Gastroesophageal sphincter (tissue), 4 donors: Measurements from ENCODE around the gene CTBP1. TPM values are rescaled to one million over a fixed set of nuclear protein-coding genes. Genes with fewer than 3 reads are reported as not detected.

Experiments
- ATAC-seq: fragments of 150-250 bp; one replicate; pipeline ENCODE4 v1.9.1; 2016; ENCODE audit warnings: mild to moderate bottlenecking, moderate library complexity
- H3K27ac ChIP-seq, 4 donors: fragments of 200-600 bp; sonication (generic) in 3 of 4; 1 replicate in 3 of 4; 2 replicates in 1 of 4; pipeline ENCODE4 v1.5.1; 2016 to 2019
- H3K27me3 ChIP-seq: fragments of 200-600 bp; sonication (generic); one replicate; pipeline ENCODE4 v1.5.1; 2019
- H3K36me3 ChIP-seq, 2 donors: fragments of 200-600 bp; sonication (generic); one replicate each; pipeline ENCODE4 v1.5.1; 2019; ENCODE audit warnings: control low read depth in 1 of 2
- H3K4me1 ChIP-seq, 3 donors: fragments of 200-600 bp; sonication (generic); 1 replicate in 2 of 3; 2 replicates in 1 of 3; pipeline ENCODE4 v1.5.1; 2016 to 2019; ENCODE audit warnings: control low read depth in 2 of 3
- H3K4me3 ChIP-seq, 2 donors: fragments of 200-600 bp; sonication (generic); one replicate each; pipeline ENCODE4 v1.5.1; 2019; ENCODE audit warnings: mild to moderate bottlenecking in 1 of 2, moderate library complexity in 1 of 2
- H3K9me3 ChIP-seq, 3 donors: fragments of 200-600 bp; sonication (generic); one replicate each; pipeline ENCODE4 v1.5.1; 2017 to 2019; ENCODE audit warnings: control low read depth in 2 of 3
- EP300 ChIP-seq: sonication (generic); formaldehyde crosslinking; IDR thresholded peaks from one replicate; pipeline ENCODE4 v1.6.1; 2017; ENCODE audit warnings: antibody characterized with exemption, mild to moderate bottlenecking
- POLR2A ChIP-seq, 2 donors: fragments of 450-650 bp; IDR thresholded peaks; one replicate each; pipeline ENCODE4 v1.6.1; 2017; ENCODE audit warnings: antibody characterized with exemption in 2 of 2, mild to moderate bottlenecking in 2 of 2, moderate library complexity in 1 of 2
- POLR2AphosphoS5 ChIP-seq: sonication (generic); formaldehyde crosslinking; IDR thresholded peaks from one replicate; pipeline ENCODE4 v1.6.1; 2017; ENCODE audit warnings: antibody characterized with exemption
- WGBS, 2 donors: methylation state at CpG; one replicate each; pipeline ENCODE4 v1.1.5; 2018; ENCODE audit warnings: low coverage in 1 of 2; 5-methylcytosine and 5-hydroxymethylcytosine counted together
- total RNA-seq, 4 donors: library from RNA; depleted of rRNA; stranded (reverse); fragments of >200 nt; gene quantifications; one replicate each; pipeline ENCODE4 v1.1.0, GENCODE V29; 2016
- TF ChIP-seq, protein P1 (sequence below), 4 experiments: fragments of 200-600 bp in 2 of 4; fragments of 450-650 bp in 2 of 4; sonication (generic) in 1 of 4; IDR thresholded peaks; one replicate each; pipeline ENCODE4 v1.5.1; 2017 to 2019; ENCODE audit warnings: antibody characterized with exemption in 4 of 4, mild to moderate bottlenecking in 2 of 4, moderate library complexity in 2 of 4

Gene CTBP1
- total RNA-seq, 4 donors from 2014 or later: 126 to 271 (median 164) TPM

DNA sequence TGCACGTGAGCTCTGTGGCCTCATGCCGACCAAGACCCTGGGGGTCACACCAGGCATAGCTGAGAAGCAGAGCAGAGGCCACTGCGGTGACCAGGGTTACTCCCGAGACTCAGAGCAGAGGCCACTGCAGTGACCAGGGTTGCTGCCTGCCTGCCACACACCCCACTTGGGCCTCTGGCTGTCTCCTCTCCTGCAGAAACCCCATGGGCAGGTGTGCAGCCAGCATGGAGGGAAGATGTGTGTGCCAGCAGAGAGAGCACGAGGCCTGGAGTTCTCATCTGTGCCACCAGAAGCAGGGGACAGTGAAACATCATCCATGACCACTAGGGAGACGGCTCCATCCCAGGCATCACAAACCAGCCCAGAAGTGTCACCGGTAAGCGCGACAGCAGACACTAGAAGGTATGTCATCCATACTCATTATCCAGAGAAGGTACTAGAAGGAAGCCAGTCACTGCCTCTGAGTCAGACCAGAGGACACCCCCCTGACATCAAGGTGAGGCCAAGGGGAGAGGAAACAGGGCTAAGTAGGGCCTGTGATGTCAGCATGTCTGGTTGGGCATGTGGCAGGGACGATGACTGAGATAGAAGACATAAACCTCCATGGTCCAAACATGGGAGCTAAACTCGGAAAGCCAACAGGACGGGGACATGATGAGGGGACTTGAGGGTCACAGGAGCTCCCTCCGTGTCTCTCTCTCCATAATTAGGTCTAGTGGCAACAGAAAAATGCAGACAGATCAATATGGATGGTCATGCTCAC is 52.3 kb downstream of the CTBP1 start:
- Histone ChIP-seq H3K27ac (no peak overlapping the region), H3K4me3 (no peak overlapping the region), H3K9me3 (no peaks in the 10 kb centered on the region), H3K27me3 (no peaks in the 10 kb centered on the region), H3K36me3 (no peaks in the 10 kb centered on the region), H3K4me1 (peaks cover 12 to 66% (median 46%) of the 10 kb centered on the region in 3 donors)
- no peak for ATAC-seq
- TF ChIP-seq POLR2AphosphoS5: no peak
- TF ChIP-seq EP300: no peak
- TF ChIP-seq, protein P1, sequence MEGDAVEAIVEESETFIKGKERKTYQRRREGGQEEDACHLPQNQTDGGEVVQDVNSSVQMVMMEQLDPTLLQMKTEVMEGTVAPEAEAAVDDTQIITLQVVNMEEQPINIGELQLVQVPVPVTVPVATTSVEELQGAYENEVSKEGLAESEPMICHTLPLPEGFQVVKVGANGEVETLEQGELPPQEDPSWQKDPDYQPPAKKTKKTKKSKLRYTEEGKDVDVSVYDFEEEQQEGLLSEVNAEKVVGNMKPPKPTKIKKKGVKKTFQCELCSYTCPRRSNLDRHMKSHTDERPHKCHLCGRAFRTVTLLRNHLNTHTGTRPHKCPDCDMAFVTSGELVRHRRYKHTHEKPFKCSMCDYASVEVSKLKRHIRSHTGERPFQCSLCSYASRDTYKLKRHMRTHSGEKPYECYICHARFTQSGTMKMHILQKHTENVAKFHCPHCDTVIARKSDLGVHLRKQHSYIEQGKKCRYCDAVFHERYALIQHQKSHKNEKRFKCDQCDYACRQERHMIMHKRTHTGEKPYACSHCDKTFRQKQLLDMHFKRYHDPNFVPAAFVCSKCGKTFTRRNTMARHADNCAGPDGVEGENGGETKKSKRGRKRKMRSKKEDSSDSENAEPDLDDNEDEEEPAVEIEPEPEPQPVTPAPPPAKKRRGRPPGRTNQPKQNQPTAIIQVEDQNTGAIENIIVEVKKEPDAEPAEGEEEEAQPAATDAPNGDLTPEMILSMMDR (IDR thresholded peaks at IDR 0.05): no peak
- no peak for TF ChIP-seq POLR2A (IDR thresholded peaks at IDR 0.05)
- 88 to 94% methylated on average over 4 of the region's 13 CpGs for WGBS, 2 donors

DNA sequence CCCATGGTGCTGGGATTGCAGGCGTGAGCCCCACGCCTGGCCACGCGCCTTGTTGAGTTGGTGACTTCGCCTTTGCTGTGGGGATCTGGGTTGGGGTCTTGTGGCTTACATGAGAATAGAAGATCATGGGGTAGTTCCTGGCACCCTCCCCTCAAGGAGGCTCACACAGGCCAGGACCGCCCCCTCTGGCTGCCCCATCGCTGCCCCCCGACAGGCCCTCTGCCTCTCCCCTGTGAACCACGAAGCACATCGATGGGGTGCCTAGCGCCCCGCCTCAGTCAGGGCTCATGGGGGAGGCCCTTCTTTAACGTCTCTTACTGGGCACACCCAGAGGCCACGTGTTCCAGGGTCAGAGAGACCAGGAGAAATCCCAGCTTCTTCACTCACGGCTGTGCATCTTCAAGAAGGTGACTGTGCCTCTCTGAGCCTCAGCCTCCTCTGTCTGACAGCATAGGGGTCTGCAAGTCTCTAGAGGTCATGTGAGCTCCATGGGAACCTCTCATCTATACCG is 53.0 kb downstream of the CTBP1 start:
- H3K36me3 ChIP-seq: no peaks in the 10 kb centered on the region
- 94% methylated on average over 5 of the region's 16 CpGs; no CpG with 5 or more reads in 1 of the 2 donors for WGBS, 2 donors
- TF ChIP-seq POLR2AphosphoS5 (no peak), POLR2A (IDR thresholded peaks at IDR 0.05) (no peak), EP300 (no peak)
- no peak for ATAC-seq
- H3K27me3 ChIP-seq: no peaks in the 10 kb centered on the region
- H3K9me3 ChIP-seq: no peaks in the 10 kb centered on the region
- peak overlapping the region in 1 of 4 donors; percentile 76 for H3K27ac ChIP-seq
- no peak overlapping the region for H3K4me3 ChIP-seq
- peaks cover 12 to 66% (median 45%) of the 10 kb centered on the region in 3 donors for H3K4me1 ChIP-seq

DNA sequence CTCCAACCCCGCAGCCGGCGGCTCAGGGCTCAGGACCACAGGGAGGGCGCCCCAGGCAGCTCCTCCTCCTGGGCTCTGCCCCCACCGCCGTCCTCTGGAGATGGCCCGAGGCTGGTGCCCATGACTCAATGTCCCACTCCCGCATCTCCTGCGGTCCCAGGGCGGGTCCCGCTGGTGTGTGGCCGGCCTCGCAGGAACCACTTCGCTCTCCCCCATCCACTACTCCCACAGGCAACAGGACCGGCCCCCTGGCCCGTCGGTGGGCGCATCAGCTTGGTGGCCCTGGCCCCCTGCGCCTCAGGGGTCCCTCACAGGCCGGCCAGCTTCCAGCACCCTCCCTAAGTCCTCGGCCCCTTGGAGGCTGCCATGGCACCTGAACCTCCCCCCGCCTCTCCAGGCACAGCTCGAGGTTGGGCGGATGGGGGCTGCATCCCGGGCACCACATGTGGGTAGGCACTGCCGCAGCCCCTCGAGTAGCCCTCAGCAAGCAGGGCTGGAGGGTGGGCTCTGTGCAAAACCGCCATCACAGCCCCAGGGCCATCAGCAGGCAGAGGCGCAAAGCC is 53.7 kb downstream of the CTBP1 start:
- Histone ChIP-seq H3K27me3 (no peaks in the 10 kb centered on the region), H3K4me1 (peaks cover 10 to 60% (median 37%) of the 10 kb centered on the region in 3 donors), H3K9me3 (no peaks in the 10 kb centered on the region), H3K4me3 (peak overlapping the region in 1 of 2 donors; percentile 43), H3K27ac (peak overlapping the region in 3 of 4 donors; percentile 76 to 87 (median 85)), H3K36me3 (no peaks in the 10 kb centered on the region)
- WGBS, 2 donors: 86 to 100% methylated on average over 1 to 13 of the region's 29 CpGs
- ATAC-seq: no peak
- TF ChIP-seq, protein P1 (IDR thresholded peaks at IDR 0.05): no peak
- TF ChIP-seq POLR2A (IDR thresholded peaks at IDR 0.05): no peak
- TF ChIP-seq EP300: no peak

DNA sequence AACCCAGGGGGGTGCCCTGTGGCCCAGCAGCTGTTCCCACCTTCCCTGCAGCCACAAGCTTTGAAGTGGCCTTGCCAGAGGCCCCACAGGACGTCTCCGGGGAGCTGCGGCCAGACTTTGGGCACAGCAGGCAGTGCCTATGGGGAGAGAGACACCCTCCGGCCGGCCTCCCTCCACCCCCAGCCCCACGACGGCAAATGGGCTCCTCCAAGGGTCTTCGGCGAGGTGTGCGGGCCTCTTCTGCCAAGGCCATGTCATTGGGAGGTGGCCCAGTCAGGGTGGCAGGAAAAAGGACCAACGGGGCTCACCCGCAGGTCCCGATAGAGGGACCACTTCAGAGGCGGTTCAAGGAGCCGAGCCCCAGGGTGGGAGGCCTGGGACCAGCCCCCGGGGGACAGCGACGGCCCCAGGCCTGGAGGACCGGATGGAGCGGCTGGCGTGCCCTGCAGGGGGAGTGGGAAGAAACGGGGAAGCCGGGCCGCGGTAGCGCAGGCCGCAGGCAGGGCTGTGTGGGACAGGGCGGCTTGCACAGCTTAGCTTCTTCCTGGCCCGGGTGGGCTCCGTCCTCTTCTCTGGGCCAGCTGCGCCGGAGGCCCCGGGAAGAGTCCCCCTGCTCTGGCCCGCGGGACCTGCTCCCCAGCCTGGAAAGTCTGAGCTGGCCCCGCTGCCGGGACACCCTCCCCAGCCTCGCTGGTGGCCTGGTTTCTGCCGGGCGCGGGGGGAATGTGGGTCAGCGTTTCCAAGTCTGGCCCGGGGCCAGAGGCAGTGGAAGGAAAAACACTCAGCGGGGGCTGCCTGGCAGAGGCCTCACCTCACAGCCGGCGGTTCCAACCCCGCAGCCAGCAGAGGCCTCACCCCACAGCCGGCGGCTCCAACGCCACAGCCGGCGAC is 54.7 kb downstream of the CTBP1 start:
- Histone ChIP-seq H3K4me1 (peaks cover 10 to 52% (median 31%) of the 10 kb centered on the region in 3 donors), H3K9me3 (no peaks in the 10 kb centered on the region), H3K36me3 (no peaks in the 10 kb centered on the region), H3K27ac (peak overlapping the region; percentile 9 to 87 (median 80)), H3K4me3 (peak overlapping the region; percentile 4 to 43), H3K27me3 (no peaks in the 10 kb centered on the region)
- WGBS, 2 donors: 60% methylated on average over 1 of the region's 52 CpGs; no CpG with 5 or more reads in 1 of the 2 donors
- ATAC-seq: peak; percentile 62
- TF ChIP-seq, protein P1 (IDR thresholded peaks at IDR 0.05): peak in 2 of 4 experiments; percentile 17 to 31
- TF ChIP-seq POLR2A (IDR thresholded peaks at IDR 0.05) (no peak), POLR2AphosphoS5 (peak; percentile 70), EP300 (no peak)
